ENCODE data around the gene TMEM255B.
"Not testable (repeated sequence)": the region's sequence is repeated elsewhere in the genome, so short reads cannot be mapped to it uniquely, and the experiment has no call there.

The TMEM255B gene

DNA sequence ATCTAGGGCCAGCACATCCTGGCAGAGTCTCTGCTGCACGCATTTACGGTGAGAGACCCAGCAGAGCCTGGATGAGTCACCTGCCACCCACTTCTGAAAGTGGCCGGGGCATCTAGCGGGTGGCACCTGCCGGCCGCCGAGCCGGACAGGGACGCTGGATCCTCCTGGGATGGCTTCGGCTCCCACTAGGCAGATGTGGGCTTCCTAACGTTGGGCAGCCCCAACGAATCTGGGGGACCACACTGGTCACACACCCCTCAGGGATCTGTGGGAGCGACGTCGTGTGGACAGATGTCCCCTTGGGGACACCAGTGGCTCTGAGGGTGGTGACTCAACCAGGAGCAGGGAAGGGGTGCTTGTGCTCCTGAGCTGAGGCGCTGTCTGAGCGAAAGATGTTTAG is 32.2 kb downstream of the TMEM255B start:
- DNase-seq = no peak

DNA sequence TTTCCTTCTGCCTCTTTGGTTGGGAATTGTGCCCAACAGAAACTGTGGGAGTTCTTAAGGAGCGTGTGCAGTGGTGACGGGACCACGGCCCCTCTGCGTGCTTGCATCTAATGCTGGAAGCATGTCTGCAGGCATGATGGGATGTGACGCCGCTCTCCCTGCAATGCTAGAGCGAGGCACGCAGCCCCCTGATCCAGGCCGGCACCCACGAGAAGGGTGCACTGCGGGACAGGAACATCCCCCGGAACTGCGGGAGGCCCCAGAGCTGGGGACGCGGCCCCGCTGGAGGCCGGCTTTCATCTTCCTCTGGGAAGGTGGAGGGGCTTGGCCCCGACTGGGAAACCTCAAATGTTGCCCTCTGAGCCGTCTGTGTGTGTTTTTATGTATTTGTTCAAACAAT is 32.7 kb downstream of the TMEM255B start:
- DNase-seq = no peak

DNA sequence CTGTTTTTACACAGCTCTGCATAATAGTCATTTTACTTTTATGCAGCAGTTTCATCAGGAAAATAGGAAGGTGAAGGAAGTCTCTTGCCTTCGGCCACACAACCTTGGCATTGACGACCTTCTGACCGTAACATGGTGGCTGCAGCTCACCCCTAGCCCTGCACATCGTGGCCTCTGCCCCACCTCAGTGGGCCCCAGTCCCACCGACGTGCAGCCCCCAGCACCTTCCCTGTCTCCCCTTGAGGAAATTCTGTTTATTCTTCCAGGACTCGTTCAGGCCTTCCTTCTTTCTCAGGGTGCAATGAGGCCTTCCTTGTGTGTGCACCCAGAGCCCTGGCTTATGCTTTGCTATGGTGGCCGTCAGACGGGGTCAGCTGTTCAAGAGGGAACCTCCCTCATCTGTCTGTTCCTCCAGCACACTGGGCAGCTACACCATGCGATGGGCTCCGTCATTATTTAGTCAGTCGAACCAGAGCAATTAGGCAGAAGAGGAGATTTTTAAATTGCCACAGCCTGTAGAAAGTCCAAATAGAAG is 33.3 kb downstream of the TMEM255B start:
- DNase-seq = no peak

DNA sequence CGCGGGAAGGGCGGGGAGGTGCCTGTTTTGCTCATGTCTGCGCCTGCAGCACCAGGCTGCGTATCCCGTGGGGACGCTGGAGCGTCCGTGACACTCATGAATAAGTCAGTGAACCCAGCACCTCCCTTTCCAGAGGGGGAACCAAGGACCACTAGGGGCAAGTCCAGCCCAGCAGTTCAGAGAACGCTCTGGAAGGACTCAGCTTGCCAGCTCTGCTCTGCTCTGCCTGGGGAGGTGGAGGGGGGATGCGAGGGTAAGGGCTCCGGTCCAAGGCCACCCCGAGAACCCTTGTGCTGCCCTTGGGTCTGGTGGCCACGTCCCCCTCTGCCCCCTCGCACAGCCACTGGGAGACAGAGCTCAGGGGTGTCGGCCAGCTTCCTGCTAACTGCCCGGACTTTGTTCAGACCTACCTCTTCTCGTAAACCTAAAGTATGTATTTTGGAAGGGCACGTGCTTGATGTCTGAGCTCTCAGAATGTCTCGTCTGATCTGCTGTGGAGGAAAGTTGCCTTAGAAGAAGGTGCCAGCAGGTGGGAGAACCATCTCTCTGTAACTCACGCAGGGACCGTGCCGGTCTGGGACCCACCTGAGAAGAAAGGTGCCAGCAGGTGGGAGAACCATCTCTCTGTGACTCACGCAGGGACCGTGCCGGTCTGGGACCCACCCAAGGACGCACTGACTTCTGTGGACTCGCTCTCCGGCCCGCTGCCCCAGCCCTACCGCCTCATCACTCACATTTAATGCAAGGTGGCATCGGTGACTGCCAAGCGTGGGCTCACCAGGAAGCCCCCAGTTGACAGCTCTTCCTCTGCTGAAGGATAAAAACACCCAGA is 34.1 kb downstream of the TMEM255B start:
- DNase-seq = no peak

DNA sequence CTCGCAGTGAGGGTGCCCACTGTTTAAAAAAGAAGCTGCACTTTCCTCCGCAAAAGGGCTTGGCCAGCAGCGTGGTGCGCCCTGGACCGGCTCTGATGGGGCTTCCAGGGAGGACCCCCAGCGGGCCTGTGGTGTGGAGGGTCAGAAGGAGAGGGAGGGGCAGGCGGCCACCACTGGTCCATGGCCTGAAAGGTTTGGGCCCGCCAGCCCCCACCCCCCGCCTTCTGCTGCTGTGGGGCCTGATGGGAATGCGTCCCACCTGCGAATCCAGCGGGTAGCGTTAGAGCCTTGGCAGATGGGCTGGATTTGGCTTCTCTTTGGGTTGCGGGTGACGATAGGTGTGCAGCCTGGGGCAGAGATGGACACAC is 34.7 kb downstream of the TMEM255B start:
- no peak for DNase-seq

DNA sequence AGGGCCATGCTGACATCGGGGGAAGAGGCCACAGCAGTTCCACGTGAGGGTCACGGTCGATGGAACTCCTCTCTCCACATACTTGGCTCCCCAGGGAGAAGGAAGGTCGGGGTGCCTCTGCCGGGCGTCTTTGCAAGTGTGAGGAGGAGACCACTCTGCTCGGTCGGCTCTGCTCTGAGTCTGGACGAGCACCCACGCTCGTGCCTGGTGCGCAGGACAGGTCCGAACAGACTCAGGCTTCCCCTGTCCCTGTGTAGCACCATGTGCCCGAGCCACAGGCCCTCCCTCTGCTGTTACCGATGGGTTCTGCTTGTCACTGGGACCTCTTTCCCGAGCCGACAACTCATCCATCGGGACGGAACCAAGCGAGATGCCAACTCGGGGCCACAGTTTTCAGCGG is 35.1 kb downstream of the TMEM255B start:
- no peak for DNase-seq

DNA sequence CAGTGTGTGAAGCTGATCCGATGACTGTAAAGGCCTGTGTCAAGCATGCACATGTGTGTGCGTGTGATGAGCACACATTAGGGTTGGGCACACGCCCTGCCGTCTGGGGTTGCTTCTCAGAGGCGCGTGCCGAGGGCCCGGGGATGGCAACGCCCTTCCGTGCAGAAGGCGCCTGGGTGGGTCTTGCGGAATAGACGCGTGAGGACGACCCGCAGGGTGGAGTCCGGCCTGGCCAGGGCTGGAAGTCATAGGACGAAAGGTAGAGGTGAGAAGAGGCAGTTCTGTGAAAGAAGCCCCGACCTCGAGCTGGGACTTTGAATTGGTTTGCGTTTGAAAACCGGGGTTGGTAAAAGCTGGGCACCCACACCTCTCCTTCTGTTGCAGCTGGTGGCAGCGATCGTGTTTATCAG is 35.7 kb downstream of the TMEM255B start:
- DNase-seq = no peak

DNA sequence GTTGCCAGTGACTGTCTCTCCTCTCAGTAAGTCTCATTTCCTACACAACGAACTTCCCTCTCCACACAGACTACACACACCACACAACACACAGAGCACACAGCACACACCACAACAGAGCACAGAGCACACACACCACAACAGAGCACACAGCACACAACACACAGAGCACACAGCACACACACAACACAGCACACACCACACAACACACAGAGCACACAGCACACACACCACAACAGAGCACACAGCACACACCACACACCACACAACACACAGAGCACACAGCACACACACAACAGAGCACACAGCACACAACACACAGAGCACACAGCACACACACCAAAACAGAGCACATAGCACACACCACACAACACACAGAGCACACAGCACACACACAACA is 36.3 kb downstream of the TMEM255B start:
- DNase-seq = not testable (repeated sequence)

DNA sequence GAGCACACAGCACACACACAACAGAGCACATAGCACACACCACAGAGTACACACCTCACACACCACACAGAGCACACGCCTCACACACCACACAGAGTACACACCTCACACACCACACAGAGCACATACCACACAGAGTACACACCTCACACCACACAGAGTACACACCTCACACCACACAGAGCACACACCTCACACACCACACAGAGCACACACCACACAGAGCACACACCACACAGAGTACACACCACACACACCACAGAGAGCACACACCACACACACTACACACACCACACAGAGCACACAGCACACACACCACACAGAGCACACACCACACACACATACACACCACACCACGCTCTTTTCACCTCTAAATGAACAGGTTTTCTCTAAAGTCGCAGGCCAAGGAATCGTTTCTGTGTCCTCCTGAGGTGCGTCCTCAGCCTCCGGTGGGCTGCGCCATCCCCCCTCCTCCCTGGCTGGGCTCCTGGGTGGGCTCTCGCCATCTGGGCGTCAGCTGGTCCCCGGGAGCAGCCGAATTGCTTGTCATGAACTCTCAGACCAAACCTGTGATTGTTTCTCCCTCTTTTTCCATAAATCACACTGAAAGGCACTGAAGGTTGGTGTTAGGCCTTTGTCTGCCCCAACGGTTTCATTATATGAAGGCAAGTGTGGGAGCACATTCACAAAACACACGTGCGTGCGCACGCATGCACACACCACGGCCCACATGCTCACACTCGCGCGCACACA is 37.4 kb downstream of the TMEM255B start:
- DNase-seq = no peak

DNA sequence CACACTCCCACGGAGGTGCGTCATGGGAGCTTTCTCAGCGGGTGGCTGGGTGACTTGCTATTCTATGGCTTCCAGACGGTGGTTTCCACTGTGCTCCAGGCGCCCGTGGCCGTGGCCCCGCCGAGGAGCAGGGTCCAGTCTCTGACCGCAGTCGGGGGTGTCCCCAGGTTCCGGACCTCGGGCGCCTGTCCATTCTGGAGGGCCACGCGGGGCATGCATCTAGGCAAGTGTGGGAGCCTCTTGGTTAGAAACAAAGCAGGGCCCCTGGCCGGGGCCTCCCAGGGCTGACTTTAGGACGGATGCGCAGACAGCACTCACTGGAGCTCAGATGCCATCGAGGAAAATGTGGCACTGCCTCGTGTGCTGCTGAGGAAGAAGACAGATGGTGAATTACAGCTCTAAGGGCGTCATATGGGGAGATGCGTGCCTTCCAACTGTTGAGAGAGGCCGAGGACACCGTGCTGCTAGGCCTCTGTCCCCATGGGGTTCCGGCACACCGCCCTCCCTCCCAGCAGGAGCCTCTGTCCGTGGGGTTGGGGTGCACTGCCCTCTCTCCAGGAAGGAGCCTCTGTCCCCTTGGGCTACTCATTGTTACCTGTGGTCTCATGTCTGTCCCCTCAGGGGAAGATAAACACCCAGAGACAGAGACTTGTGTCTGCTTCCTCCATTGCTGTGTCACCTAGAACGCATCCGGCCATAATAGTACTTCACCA is 38.1 kb downstream of the TMEM255B start:
- DNase-seq = no peak

DNA sequence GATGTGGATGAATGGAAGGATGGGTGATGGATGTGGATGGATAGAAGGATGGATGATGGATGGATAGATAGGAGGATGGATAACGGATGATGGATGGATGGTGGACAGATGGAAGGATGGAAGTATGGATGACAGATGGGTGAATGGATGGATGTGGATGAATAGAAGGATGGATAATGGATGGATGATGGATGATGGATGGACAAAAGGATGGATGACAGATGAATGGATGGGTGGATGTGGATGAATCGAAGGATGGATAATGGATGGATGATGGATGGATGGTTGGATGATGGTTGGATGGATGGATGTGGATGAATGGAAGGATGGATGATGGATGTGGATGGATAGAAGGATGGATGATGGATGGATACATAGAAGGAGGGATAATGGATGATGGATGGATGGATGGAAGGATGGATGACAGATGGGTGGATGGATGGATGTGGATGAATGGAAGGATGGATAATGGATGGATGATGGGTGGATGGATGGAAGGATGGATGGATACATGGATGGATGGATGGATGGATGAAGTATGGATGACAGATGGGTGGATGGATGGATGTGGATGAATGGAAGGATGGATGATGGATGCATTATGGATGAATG is 39.3 kb downstream of the TMEM255B start:
- no peak for DNase-seq

DNA sequence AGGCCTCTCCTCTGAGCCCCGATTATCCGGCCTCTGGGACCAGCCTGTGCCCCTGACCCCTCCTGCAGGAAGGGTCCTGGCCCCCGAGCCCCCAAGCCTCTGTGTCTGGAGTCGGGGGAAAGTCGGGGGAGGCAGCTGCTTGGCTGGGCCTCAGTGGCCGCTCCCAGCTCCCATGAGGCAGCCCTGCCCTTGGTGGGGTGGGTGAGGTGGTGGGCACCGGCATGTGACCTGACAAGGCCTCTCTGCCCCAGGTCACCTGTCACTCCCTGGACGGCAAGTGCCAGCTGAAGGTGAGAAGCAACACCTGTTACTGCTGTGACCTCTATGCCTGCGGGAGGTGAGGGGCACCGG is 41.5 kb downstream of the TMEM255B start:
- DNase-seq = no peak

DNA sequence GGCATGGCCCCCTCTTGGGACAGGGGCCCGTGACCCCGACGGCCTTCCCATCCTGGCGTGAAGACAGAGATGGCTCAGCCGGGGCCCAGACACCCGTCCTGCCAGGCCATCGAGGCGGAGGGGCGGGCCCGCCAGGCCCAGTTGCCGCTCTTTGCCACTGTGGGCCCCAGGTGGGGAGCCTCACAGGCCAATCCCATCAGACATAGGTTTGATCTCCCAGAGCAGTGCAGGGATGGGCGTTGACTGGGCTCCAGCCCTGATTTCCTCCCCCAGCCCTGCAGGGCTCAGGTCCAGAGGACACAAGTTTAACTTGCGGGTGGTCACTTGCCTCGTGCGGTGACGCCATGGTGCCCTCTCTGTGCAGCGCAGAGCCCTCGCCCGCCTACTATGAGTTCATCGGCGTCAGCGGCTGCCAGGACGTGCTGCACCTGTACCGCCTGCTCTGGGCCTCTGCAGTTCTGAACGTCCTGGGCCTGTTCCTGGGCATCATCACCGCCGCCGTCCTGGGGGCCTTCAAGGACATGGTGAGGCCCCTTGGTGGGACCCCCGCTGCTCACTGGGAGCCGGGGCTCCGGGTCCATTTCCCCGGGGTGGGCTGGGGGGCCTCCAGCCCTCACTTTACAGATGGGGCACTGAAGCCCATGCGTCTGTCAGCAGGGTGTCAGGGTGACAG is 42.4 kb downstream of the TMEM255B start:
- DNase-seq = no peak

DNA sequence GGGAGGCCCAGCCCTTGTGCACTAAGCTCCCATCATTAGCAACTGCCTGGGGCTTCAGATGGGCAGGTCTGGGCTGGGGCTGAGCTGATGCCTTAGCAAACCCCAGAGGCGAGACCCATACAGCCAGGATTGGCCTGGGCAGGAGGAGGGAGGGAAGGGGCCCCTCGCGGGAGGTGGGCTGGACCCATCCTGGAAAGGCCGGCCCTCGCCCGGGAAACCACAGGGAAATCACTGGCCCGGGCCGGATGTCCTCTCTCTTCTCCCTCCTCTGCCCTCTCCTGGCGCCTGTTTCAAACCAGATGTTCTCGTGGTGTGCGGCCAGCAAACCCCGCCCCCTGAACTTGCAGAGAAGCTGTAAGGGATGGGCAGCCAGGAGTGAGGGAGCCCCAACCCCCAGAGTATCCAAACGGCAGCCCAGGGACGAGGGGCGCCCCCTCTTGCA is 43.1 kb downstream of the TMEM255B start:
- DNase-seq = peak; percentile 65

DNA sequence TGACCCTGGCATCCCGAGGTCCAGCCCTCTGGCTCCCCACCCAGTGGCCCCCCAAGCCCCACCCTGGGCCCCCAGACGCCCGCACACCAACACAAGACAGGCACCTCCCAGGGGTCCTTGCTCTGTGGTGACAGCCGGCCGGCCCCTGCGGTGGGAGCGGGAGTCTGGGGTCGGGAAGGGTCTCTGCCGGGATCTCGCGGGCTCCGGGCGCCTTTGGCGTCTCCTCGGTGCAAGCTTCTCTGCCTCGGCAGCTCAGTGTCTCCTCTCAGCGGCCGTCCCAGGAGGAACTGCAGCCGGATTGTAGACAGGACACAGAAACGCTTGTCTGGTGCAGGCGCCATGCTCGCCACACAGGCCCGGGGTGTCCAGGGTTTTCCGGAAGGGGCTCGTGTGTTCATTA is 43.7 kb downstream of the TMEM255B start:
- no peak for DNase-seq

DNA sequence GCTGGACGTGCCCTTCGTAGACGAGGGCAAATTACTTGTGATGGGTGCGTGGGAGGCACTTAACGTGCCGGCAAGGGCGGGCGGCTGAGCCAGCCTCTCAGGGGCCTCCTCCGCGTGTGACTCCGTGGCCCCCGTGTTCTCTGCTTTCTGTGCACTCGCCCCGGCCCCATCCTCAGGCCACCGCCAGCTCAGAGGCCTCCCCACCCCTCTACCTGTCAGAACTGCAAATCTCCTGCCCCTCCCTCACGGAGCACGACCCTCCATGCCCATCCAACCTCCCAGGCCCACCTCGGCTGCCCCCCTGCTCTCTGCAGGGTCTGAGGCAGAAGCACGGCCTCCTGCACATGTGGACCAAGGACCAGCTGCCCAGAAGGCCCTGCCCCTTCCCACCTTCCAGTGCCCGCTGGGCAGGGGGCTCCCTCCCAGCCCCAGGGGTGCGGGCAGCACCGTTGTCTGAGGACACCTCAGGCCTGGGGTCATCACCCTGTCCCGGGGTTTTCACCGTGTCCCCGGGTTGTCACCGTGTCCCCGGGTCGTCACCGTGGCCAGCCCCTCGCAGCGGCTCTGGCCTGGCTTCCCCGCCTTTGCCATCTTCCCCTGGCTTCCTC is 44.5 kb downstream of the TMEM255B start:
- DNase-seq = no peak

DNA sequence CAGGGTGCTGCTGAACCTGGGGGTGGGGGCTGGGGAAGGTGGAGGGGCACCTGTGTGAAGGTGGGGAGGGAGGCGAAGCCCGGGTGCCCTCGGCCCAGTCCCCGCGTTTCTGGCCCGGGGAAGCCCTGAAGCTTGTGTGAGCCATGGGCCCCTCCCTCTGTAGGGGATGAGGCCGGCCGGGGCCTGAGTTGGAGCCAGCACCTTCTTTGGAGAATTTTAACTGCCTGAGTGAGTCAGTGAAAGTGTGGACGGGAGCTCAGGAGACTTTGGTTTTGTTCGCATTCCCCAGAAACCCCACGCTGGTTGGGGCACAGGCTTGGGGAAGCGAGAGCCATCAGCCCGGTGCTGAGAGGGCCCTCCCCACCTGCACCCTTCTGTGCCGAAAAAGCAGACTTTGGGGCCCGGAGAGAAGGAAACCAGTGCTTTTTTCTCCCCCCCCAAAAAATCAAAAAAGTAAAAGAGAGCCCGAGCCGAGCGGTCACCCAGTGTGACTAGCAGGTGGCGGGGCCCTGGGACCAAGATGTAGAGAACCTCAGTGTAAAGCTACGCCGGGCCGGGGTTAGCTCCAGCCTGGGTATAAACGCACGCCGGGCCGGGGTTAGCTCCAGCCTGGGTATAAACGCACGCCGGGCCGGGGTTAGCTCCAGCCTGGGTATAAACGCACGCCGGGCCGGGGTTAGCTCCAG is 45.1 kb downstream of the TMEM255B start:
- peak; percentile 33 for DNase-seq

DNA sequence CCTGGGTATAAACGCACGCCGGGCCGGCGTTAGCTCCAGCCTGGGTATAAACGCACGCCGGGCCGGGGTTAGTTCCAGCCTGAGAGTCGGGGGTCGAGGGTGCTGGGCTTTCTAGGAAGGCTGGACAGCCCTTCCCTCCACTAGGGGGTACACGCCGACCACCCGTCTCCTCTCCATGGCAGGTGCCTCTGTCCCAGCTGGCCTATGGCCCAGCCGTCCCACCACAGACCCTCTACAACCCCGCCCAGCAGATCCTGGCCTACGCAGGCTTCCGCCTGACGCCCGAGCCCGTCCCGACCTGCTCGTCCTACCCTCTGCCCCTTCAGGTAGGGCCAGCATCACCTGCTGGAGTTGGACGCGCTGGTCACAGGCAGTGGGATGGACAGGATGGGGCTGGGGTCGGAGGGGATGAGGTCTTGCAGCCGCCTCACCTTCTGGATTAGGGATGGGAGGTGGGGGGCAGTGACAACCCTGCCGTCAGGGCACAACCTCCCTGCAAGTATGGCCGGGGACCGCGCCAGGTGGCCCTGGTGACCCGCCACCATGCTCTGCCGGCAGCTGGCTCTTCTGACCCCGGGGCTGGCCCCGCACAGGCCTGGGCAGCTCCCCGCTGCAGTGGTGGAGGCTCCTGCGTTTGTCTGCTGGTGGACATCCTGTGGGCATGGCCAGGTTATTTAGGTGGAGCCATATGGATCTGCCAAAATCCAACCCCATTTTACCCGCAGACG is 45.8 kb downstream of the TMEM255B start:
- DNase-seq = no peak

DNA sequence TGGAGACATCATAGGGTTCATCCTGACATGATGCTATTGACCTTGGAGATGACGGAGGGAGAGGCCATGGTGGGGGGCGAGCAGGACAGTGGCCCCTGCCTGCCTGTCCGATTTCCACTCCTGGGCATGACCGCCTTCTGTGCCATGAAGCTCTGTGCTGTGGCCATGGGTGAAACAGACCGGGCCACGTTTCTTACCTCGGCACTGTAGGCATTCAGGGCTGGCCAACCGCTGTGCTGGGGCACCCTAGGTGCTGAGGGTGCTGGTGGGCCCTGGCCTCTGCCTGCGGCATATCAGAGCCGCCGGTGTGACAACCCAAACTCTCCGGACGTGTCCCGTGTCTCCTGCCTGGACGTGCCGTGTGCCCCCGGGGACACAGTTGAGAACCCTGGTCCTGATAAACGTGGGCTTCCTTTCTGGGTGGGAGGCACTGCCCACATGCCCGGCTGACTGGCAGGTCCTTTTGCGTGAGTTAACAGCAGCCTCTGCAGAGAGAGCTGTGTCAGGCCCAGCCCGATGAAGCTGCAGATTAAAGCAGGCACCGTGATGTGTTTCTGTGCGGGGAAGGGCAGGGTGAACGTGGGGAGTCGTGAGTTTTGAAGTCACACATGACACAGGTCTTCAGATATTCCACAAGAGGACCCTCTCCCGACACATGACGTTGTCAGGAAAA is 46.5 kb downstream of the TMEM255B start:
- DNase-seq = no peak

DNA sequence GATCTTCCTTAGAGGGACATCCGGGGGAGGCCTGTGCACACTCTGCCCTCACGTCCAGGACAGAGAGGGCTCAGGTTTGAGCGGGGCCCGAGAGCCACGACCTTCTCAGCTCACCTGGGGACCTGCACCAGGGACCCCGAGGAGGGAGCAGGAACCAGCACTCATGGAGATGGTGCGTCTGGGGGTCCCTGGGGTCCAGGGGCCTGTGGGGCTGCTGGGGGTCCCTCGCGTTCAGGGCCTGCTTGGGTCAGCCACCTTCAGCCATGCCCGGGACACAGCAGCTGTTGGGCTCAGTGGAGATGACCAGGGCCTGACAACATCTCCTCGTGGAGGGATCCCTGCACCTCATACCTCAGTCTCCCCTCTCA is 47.1 kb downstream of the TMEM255B start:
- no peak for DNase-seq

All from T1000 (cell line).